ENCODE measurements around the gene ADISSP.

GRCh38 chr20:3802524-3803239 lies 35.1 kb upstream of the ADISSP start:
- no peak for TF ChIP-seq POLR2A (IDR thresholded peaks at IDR 0.05; ENCODE audit: control extremely low read depth in 1 of 2, low read depth in 2 of 2, low read length in 2 of 2)
- TF ChIP-seq KDM1A (IDR thresholded peaks at IDR 0.05; ENCODE audit: borderline replicate concordance, low read length) = no peak
- TF ChIP-seq CTCF (IDR thresholded peaks at IDR 0.05; ENCODE audit: control extremely low read depth in 1 of 3, insufficient read depth in 1 of 3, low read depth in 1 of 3, low read length in 3 of 3) = no peak
- TF ChIP-seq MAFK (IDR thresholded peaks at IDR 0.05; ENCODE audit: low read depth, low read length) = no peak
- no peak for TF ChIP-seq RAD21 (IDR thresholded peaks at IDR 0.05 in 1 of 2, conservative IDR thresholded peaks at IDR 0.05 in 1 of 2; ENCODE audit: low read depth in 2 of 2, low read length in 2 of 2)
- no peak for TF ChIP-seq SIN3A (conservative IDR thresholded peaks at IDR 0.05 in 1 of 2, IDR thresholded peaks at IDR 0.05 in 1 of 2; ENCODE audit: low read depth in 1 of 2, low read length in 2 of 2)
- no peak for TF ChIP-seq EZH2 (IDR thresholded peaks at IDR 0.05; ENCODE audit: low read depth, low read length, severe bottlenecking)
- no peak for TF ChIP-seq PHF8 (conservative IDR thresholded peaks at IDR 0.05; ENCODE audit: low read depth, low read length)
- TF ChIP-seq CREB1 (IDR thresholded peaks at IDR 0.05) = no peak
- TF ChIP-seq RFX5 (IDR thresholded peaks at IDR 0.05; ENCODE audit: borderline replicate concordance, low read depth, low read length) = no peak
